Renal cortical epithelial cell (primary cell): ENCODE measurements around the gene LTBP1. TPM values are rescaled to one million over a fixed set of nuclear protein-coding genes. Genes with fewer than 3 reads are reported as not detected.

ENCODE experiments used
- DNase-seq: peaks from one replicate; pipeline ENCODE4 v3.0.0-alpha.2; 2011; ENCODE audit warnings: low read depth
- total RNA-seq: library from RNA; depleted of rRNA; stranded (reverse); fragments of >200 nt; gene quantifications from 2 replicates; pipeline ENCODE4 v1.2.3, GENCODE V29; 2014

LTBP1 gene
- total RNA-seq, 1 donor from 2014 or later = 0.89 TPM

GRCh38 chr2:33074197-33074596 is 127.4 kb downstream of the LTBP1 start:
- no peak for DNase-seq

- no peak for DNase-seq
Measured at GRCh38 chr2:33077311-33077710, 130.6 kb downstream of the LTBP1 start.

GRCh38 chr2:33077844-33078243 is 131.1 kb downstream of the LTBP1 start:
- peak; percentile 34 for DNase-seq

- no peak for DNase-seq
Measured at GRCh38 chr2:33081691-33082090, 134.9 kb downstream of the LTBP1 start.

- peak; percentile 15 for DNase-seq
Measured at GRCh38 chr2:33083699-33084387, 137.1 kb downstream of the LTBP1 start.

GRCh38 chr2:33084433-33084832 is 137.7 kb downstream of the LTBP1 start:
- DNase-seq = no peak

GRCh38 chr2:33085646-33086045 is 138.9 kb downstream of the LTBP1 start:
- no peak for DNase-seq

GRCh38 chr2:33086400-33087015 is 139.8 kb downstream of the LTBP1 start:
- DNase-seq = no peak

- no peak for DNase-seq
Measured at GRCh38 chr2:33090553-33091134, 143.9 kb downstream of the LTBP1 start.

GRCh38 chr2:33091541-33092123 is 144.9 kb downstream of the LTBP1 start:
- DNase-seq = no peak

- DNase-seq = no peak
Measured at GRCh38 chr2:33093283-33093993, 146.7 kb downstream of the LTBP1 start.

- DNase-seq = no peak
Measured at GRCh38 chr2:33094303-33094702, 147.6 kb downstream of the LTBP1 start.

GRCh38 chr2:33099989-33100388 is 153.2 kb downstream of the LTBP1 start:
- no peak for DNase-seq

GRCh38 chr2:33100921-33101320 is 154.2 kb downstream of the LTBP1 start:
- DNase-seq = no peak

- no peak for DNase-seq
Measured at GRCh38 chr2:33104052-33104623, 157.4 kb downstream of the LTBP1 start.

GRCh38 chr2:33104726-33105125 is 158.0 kb downstream of the LTBP1 start:
- no peak for DNase-seq

GRCh38 chr2:33106115-33106514 is 159.4 kb downstream of the LTBP1 start:
- no peak for DNase-seq

- DNase-seq = no peak
Measured at GRCh38 chr2:33107690-33108482, 161.1 kb downstream of the LTBP1 start.

GRCh38 chr2:33108483-33109443 is 162.0 kb downstream of the LTBP1 start:
- peak; percentile 69 for DNase-seq

GRCh38 chr2:33110461-33110860 is 163.7 kb downstream of the LTBP1 start:
- no peak for DNase-seq
